Amygdala (tissue), 56 donors: ENCODE data around the gene VGLL3.
A peak's percentile ranks its signal among the peaks of the same experiment; 100 is the strongest.
"Not testable (repeated sequence)": the region's sequence is repeated elsewhere in the genome, so short reads cannot be mapped to it uniquely, and the experiment has no call there.

ENCODE experiments used
- DNase-seq, 56 donors: peaks; one replicate each; lab custom pipeline; 2025; lab: John Stamatoyannopoulos, UW

Gene VGLL3, protein sequence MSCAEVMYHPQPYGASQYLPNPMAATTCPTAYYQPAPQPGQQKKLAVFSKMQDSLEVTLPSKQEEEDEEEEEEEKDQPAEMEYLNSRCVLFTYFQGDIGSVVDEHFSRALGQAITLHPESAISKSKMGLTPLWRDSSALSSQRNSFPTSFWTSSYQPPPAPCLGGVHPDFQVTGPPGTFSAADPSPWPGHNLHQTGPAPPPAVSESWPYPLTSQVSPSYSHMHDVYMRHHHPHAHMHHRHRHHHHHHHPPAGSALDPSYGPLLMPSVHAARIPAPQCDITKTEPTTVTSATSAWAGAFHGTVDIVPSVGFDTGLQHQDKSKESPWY

DNA sequence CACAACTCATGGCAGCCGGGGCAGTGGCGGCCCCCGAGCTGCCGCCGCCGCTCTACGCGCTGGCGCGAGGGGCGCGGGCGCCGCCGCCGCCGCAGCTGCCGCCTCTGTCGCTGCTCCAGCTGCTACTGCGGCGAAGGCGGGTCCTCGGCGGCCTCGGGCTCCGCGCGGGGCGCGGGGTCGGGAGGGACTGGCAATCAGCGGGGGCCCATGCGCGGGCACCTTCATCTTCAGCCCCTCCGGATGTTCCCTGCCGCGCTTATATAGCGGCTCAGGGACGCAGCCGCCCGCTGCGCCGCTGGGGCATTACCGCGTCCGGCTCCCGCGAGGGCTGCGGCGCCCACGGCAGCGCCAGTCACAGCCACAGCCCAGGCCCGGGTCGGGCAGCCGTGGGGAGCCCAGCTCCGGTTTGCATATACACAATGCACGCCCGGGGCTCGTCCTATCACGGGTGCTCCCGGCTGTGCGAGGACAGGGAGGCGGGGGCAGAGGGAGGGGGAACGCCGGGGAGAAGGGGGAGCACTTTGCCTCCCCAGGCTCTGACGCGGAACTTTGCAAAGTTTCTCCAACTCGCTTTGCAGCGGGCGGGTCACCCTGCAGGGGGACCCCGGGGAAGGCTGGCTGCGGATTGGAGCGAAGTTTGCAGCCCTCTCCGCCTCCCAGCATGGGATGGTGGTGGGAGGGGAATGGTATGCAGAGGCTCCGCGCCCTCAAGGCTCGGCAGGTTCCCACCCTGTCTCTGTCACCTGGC lies at the start of gene VGLL3:
TSS of gene VGLL3 (minus strand) at position 416 of the 748 bp plus-strand sequence. CDS start at position 10, 406 bp downstream.
- DNase-seq: peak in 17 of 56 donors; percentile 1 to 36 (median 20)

DNA sequence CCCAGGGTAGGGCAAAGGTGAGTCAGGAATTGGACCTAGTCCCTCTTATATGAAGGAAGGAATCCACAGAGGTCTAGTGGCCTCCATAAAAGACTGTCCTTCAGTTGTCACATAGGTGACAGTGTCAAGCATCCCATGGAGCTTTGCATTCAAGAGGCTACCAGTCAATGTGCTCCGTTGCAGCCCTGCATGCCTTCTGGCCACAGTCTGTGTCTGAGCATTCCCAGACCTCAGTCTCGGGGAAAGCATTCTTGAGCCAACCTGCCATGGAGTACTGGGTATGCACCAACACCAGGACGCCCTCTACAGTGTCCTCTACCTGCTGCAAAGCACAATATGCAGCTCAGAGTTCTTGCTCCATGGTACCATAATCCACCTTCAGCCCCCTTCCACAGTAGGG lies 46.7 kb upstream of the VGLL3 start:
- no peak for DNase-seq

DNA sequence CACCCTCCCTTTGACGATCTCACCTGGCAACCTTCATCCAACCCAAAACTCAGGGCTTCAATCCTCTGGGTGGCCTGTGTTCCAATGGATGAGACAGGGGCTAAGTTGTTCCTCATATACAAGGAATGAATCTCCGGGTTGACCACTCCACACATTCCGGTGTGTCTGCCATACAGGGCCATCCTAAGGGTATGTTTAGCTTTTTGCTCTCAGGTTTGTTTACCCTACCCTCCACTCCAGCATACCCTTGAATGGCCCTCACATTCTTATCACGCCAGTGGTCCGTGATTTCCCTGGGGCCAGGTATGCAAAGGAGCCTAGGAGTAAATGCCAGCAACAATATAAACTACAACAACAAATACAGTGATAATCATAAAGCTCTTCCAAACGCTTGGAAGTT lies 45.7 kb upstream of the VGLL3 start:
- no peak for DNase-seq

DNA sequence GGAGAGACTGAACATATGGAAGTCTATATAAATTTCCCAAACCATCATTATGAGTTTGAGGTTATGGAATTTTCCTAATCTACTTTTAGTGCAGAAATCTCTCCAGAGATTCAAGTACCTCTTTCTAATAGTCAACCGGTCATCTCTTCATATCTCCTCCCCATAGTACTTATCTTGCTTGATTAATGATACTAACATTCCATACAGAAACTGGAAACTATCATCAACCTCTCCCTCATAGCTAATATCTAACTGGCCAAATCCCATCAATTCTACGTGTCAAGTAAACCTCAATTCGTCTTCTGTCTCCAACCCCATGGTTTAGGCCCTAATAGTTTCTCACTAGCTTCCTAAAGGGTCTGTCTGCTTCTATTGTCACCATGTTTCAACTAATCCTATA lies 44.4 kb upstream of the VGLL3 start:
- DNase-seq: no peak

DNA sequence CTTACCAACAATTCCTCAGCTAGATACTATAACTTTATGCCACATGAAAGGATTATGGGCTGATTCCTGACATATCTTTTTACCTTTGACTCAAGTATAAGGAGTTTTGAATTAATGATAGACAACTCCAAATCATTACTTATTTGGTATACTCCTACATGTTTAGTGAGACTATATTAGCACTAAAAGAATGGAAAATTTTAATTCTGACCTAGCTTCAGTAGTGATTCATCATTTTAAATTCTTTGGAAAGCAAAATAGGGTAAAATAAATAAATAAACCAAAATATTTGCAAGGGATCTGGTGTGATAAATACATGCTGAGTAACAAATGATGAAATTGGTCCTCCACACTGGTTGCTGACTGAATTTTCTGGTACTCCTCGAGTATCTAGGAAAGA lies 42.3 kb upstream of the VGLL3 start:
- DNase-seq: no peak

DNA sequence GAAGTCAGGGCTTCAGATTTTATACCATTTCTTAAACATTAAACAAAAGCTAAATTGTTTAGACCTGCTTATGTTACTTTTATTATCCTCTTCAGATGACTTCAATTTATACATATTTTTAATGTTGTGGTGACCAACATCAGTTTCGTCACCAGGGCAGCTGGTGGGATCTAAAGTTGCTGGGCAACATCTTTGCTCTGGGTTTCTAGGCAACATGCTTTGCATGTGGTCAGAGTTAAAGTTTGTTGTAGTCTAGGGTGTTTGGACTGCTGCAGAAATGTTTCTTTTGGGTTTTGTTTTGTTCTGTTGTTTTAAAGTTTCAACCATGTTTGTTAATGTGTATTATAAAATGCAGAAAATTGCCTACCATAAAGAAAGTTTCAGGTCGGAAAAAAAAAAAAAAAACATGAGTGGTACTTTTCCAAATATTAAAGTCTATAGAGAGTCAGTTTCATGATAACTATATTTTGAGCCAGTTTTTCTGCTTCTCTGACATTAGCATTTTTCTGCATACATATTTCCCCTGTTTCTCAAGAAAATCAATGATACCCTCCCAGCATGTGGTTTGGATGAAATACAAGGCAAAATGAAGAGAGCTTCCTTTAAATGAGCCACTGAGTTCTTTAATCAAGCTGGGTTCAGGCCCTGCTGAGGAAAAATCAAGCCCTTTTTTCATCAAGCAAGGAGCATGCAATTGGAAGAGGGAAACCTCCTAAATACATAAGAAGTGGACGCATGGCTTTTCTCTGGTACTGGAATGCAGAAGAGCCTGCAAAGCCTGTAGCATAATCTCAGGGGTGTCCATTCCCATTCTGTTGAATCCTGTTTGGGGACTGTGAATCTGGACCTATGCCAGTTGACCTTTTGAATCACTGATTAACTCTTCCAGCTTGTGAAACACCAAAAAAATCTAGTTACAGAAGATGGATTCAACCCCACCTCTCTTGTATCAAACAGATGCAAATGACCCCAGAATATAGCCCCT lies 35.0 kb upstream of the VGLL3 start:
- DNase-seq: no peak

DNA sequence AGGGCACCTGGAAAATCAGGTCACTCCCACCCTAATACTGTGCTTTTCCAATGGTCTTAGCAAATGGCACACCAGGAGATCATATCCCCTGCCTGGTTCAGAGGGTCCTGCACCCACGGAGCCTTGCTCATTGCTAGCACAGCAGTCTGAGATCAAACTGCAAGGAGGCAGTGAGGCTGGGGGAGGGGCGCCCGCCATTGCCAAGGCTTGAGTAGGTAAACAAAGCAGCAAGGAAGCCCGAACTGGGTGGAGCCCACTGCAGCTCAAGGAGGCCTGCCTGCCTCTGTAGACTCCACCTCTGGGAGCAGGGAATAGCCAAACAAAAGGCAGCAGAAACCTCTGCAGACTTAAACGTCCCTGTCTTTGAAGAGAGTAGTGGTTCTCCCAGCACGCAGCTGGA lies 26.4 kb upstream of the VGLL3 start:
- not testable (repeated sequence) for DNase-seq

DNA sequence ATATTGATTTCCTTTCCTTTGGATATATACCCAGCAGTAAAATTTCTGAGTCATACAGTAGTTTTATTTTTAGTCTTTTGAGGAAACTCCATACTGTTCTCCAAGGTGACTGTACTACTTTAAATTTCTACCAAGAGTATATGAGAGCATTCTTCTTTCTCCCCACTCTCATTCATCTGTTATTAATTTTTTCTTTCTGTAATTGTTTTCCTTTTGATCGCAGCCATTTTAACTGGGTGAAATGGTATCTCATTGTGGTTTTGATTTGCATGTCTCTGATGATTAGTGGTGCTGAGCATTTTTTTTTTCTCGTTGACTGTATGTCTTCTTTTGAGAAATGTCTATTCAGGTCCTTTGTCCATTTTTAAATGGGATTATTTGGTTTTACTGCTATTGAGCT lies 18.3 kb upstream of the VGLL3 start:
- no peak for DNase-seq

DNA sequence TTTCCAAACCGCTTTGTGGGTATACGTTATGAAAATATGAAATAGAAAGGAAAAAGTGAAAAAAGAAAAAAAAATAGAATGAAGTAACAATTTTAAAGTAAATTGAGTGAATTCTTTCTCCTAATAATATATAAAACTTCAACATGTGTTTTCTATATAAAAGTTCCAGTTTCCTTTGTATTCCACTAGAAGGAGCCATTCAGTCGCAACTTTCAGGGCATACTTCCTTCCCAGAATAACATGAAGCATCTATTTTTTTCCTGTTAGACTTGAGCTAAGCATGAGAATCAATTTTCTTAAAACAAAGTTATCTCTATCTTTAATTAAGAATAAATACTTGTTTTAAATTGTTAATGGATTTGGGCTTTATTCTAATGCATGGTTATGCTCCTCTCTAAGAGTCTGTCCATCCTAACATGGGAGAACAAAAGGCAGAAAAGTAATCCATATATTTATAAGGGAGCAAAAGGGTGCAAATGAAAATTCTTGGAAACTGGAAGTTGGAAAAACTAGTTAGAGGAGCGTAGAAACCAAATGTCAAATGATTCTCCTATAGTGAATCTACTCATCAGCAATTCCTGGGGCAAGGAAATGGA lies 16.0 kb upstream of the VGLL3 start:
- DNase-seq: no peak

DNA sequence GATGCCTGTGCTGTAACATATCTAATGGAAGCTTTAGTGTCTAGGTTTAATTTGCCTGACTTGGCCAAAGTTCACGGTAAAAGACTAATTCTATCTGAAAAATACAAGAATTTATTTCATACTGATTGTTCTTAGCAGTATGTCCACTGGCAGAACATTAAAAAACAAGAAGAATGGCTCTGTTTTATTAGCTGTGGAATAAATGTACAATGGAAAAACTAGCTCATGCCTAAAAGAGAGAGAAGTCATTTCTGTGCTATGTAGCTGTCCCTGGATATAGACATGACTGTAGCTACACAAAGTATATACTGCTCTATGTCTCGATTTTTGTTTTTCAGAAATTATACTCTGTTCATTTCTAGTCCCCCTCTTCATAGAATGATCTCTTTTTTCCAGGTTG lies 13.9 kb upstream of the VGLL3 start:
- no peak for DNase-seq

DNA sequence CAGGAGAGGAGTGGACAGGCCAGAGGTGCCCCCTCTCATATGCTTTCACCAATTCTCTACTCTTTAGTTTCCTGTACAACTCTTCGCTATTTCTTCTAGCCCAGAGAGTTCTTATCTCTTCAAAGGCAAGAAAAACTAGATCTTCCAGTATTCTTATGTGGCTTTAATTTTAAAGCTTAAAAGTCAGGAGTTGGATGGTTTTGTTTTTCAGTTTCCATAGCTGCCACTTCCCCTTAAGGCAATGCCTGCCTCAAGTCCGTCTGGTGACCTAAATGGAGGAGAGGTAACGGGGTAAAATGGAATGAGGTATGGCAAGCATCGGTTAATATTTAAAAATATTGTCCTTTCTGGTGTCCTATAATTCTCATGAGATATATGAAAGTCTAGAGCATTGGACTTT lies 11.4 kb upstream of the VGLL3 start:
- no peak for DNase-seq

DNA sequence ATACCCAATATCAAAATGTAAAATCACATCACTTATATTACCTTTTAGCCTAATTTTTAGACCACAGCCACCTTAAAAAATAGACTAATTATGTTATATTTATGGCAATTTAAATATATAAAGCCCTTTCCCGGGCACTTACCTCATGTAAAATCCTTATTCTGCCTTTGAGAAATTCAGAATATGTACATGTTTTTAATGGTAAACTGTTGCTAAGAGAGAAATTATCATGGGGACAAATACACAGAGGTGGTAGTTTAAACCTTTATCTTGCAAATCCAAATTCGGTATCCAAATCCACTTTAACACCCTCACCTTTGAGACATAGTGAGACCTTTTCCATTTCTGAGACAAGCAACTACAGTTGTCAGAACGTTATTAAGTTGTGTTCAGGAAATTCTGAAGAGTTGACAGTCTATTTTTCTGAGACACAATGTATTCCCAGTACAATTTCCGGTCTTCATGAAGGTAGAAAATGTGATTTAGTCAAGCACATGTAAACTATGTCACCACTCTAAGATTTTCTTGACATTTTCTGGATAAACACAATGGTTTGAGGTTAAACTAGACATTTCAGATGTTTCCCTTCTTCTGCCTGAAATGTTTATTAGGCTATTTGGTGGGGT lies 10.6 kb upstream of the VGLL3 start:
- DNase-seq: no peak

DNA sequence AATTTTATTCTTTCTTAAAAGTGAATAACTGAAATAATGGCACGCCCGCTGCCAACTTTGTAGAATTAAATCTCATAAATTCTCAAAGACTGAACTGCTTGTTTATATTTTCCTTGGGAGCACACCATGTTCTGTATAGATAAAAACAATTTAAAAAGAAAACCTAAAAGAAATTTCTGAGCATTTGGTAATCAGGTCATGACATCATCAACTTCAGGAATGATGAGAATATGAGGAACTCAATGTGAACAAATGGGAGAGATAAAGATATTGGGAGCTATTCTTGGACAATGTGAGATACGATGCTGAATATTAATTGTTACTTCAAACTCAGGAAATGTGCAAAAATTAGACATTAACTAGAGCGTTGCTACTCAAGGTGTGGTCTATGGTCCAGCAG lies 10.0 kb upstream of the VGLL3 start:
- no peak for DNase-seq

DNA sequence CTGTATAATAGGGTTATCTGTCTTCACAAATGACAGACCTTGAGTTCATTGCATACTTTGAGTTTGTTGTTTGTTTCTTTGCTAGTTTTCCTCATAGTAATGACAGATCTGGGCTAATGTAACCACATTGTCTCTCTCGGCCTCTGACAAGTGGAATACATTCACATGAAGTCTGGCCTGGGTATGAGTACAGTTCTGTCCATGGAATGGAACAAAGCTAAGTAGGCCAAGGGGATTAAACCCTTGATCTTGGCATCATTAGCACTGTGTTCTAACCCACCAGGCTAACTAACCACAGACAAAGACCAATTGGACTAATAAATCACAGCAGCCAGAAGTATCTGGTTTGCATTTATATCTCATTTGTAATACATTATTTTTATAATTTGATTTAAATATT lies 7.6 kb upstream of the VGLL3 start:
- no peak for DNase-seq

DNA sequence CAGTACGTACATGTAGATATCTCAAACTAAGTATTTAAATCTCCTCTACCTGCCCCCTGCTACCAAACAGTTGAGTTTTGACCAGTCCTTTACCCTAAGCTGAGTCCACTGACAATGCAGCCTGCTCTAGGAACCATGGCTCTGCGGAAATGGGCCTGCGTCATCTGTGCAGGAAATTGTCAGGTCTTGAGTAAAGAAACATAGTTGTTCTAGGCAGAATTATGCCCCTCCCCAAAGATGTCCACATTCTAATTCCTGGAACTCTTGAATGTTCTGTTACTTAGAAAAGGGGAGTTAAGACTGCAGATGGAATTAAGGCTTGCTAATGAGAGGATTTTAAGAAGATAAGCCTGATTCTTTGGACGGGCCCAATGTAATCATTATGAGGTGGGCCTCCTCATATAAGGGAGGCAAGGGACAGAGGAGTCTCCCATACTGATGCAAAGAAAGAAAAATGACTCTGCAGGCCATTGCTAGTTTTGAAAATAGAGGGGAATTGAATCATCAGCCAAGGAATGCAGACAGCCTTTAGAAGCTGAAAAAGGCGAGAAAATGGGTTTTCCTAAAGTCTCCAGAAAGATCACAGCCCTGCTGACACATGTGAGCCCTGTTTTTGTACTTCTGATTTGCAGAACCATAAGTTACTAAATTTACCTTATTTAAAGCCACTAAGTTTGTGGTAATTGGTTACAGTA lies 5.5 kb upstream of the VGLL3 start:
- DNase-seq: no peak

DNA sequence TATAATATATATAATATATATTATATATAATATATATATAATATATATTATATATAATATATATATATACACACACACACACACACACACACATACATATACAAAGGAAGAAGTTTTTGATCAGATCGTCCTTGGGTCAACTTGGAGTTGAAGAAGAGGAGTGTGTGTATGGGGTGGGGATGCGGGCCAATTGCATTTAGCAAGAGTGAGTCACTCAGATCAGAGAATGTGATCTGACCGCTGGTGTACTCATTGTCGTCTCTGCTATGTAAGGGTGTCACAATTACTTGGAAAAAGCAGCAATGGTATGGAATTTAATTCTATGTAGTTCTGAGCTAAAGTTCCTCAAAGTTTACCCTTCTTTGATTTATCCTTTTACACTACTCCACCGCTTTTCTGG lies 4.6 kb upstream of the VGLL3 start:
- DNase-seq: no peak

DNA sequence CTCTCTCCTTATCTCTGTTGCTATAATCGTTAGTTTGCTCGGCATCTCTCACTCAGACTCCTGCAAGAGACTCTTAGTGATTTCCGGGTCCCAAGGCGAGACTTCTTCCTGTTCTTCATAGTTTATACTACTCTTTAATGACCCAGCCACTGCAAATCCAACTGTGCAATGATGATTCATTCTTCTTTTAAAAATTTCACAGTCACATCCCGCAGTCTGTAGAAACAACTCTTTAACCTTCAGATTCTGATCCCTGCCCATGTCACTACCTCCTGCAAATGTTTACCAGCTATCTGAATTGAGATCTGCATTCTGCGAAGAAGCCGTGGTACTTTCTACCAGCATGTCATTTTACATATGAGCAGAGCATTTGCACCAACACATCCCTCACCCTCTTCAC lies 2.8 kb upstream of the VGLL3 start:
- no peak for DNase-seq

DNA sequence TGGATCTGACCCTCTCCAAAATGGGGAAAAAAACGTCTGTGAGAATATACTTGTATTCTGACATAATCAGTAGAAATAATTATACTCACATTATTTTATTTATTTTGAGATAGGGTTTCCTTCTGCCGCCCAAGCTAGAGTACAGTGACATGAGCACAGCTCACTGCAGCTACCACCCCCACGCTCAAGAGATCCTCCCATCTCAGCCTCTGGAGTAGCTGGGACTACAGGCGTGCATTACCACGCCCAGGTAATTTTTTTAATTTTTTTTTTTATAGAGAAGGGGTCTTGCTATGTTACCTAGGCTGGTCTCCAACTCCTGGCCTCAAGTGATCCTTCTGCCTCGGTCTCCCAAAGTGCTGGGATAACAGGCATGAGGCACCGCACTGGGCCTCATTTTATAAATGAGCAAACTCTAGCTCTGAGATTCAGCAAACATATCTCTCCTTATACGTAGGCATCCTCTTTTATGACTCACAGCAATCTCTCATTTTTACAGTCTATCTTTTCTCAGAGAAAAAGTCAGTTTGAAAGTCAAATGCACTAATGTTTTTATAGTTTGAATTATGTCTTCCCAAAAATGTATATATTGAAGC lies 989 bp upstream of the VGLL3 start:
- DNase-seq: no peak

DNA sequence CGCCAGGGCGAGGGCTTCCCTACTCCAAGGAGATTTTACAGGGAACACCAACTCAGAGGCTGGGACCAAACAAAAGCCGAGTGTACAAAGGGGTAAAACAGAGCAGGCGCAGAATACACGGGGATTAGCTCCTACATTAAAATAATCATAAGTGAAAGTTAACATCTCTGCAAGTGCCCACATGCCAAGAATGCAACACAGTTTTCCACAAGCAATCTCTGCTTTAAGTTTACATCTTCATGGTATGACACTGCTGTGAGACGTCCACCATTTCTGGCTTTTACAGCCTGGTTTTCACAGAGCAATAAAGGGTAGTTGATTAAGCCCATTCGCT lies 500 bp upstream of the VGLL3 start:
- no peak for DNase-seq
